Glomerular visceral epithelial cell (primary cell): ENCODE data around the gene BEX3.
A peak's percentile ranks its signal among the peaks of the same experiment; 100 is the strongest.
"Not testable (repeated sequence)": the region's sequence is repeated elsewhere in the genome, so short reads cannot be mapped to it uniquely, and the experiment has no call there.

Experiments
- DNase-seq: peaks from one replicate; pipeline ENCODE4 v3.0.0-alpha.2; 2016; ENCODE audit errors: extremely low spot score

BEX3 gene

DNA sequence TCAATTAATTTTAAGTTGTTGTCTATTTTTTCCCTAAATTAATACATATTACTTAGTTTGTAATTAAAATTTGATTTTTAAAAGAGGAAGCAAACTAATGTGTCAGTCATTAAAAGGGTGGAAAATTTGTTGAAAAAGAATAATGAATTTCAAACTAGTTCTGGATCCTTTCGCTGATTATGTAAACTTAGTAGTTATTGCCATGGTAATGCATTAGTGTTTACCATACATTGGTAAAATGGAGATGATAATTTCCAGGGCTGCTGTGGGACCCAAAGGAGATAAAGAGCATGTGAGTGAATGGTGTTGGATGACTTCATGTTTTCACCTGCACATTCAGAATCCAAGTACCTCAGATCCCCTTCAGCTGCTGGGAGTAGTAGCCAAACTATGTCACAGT lies 6.5 kb downstream of the BEX3 start:
- no peak for DNase-seq

DNA sequence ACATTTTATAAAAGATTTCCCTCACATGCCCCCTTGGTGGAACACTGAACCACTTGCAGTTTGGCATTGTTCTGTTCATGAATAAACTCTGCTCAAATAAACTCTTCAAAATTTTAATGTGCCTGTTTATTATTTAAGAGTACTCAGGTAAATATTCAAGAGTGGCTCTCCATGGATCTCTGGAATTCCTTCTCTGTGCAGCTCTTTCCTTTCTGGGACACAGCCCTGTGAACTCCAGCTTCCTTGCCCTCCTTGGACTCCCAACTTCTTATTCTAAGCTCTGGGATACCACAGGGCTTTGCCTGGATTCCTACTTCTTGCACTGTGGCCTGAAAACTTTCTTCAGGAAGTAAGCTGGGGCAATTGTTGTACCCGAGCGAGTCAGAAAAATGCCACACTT lies 8.3 kb downstream of the BEX3 start:
- no peak for DNase-seq

DNA sequence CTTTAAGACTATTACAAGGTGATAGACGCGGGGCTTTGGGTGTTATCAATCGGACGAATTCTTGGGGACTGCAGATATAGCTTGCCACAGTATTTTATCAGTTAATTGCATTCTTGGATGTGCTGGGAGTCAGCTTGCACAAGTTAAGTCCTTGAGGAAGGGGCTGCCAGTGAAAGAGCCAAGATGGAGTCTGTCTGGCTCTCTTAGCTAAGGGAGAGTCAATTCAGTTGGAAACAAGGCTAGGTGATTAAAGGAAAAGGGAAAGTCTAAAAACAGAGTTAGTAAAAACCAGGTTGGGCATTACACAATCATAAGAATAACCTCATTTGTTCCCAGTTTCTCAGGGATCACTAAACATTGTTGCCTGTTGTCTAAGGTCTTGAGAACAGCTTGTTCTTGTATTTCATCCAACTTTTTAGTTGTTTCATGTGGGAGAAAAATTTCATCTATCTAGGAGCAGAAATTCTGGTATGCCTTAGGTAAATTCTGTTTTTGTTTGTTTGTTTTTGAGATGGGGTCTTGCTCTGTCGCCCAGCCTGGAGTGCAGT lies 9.0 kb downstream of the BEX3 start:
- not testable (repeated sequence) for DNase-seq

DNA sequence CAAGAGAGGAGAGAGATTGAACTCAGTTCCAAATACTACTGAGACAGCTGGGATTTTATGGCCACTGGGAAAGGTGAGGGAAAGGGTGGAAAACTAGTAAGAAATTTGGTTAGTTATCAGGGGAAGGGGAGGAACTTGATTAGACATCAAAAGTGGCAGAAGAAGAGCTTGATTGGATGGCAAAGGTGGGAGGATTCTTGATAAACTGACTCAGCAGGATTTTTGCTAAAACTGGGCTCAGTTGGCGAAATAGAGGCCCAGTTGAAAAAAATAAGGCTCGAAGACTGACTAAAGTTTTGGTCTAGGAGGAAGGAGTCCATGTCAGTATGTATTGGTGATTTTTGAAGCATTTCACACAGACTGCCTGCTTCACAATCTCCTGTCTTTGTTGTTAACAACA lies 10.0 kb downstream of the BEX3 start:
- DNase-seq, result no peak

DNA sequence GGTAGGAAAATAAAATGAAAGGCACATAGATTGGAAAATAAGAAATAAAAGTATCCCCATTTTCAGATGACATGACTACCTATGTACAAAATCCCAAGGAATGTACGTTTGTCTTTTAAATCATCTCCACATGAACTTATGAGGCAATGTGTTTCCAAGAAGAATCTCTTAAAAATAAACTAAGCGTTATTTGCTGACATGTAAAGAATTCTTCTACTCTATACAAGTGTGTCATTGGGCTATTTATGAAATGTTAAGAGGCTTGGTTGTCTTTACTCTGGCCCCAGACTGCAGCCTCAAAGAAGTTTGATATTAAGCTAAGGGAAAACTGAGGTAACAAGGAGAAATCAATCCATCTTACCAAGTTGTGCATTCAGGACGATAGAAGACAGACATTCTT lies 17.1 kb downstream of the BEX3 start:
- DNase-seq, result no peak

DNA sequence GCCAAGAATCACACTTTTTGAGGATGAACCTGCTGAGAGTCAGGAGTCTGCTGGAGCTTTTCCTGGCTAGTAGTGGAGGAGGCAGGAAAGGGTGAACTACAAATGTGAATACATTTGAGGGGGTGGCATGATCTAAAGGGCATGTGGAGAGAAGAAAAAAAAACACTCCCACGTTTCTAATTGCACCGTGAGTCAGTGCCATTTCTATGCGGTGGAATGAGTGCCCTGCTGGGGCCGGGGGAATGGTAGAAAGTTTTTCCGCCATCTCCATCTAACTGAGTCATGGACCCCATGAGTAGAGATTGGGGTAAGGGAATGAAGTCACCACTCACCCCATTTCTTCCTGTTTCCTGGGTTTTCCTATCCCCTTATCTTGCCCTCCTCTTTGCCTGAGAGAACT lies 19.8 kb downstream of the BEX3 start:
- DNase-seq, result peak; percentile 38

DNA sequence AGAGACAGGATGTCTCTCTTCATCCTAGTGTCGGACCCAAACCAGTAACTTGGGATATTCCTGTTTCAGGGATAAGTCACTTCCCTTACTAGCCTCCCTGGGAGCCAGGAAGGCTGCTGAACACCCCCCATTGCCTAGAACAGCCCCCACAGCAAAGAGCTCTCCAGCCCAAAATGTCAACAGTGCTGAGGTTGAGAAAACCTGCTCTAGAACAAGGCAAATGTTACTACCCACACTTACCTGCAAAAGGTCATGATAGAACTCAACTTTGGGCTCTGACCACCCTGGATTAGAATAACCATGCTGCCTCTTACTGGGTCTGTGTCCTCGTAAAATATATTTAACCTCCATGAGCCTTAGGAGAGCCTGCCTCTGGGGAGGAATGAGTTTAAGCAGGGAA lies 20.3 kb downstream of the BEX3 start:
- DNase-seq, result no peak

DNA sequence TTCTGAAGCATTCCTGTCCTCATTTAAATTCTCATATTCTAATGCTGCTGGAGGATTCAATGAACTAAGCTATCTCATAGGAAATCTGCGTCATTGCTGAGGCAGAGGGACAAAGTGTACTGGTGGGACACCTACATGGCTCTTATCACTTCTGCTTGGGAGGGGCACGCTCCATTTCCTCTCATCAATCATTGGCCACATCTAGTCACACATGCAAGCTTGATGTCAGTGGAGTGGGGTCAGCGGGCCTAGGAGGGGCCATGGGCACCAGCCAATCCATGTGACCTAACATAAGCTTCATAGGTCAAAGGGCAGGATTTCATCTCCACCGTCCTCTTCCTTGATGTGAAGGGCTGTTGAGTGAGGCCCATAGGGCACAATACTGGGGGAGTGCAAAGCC lies 21.4 kb downstream of the BEX3 start:
- DNase-seq, result no peak

DNA sequence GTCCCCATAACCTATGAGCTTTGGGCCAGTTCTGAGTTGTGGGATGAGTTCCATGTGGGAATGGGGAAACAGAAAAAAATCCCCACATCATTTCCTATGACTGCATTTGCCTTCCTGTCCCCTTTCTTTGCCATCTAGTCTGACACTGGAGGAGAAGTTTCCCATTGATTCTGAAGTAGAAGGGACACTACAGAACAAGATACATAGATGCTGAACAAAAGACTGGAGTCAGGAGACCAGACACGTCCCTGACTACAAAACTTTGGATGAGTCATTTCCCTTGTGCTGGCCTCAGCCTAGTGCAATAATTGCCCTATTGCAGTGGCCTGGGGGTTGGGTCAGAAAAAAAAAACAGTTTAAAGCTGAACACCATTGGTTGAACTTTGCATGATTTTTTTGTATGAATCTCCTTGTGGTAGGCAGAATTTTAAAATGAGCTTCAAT lies 22.1 kb downstream of the BEX3 start:
- peak; percentile 62 for DNase-seq

DNA sequence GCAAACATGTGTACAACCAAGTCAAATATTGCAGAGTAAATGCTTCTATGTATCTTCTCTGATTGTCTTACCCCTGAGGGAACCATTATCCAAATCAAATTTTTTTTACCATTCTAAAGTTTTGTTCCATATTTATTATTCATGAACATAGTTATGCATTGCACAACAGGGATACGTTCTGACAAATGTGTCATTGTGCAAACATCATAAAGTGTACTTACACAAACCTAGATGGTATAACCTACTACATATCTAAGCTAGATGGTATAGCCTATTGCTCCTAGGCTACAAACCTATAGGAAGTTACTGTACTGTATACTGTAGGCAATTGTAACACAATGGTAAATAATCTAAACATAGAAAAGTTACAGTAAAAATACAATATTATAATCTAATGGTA lies 23.4 kb downstream of the BEX3 start:
- no peak for DNase-seq

DNA sequence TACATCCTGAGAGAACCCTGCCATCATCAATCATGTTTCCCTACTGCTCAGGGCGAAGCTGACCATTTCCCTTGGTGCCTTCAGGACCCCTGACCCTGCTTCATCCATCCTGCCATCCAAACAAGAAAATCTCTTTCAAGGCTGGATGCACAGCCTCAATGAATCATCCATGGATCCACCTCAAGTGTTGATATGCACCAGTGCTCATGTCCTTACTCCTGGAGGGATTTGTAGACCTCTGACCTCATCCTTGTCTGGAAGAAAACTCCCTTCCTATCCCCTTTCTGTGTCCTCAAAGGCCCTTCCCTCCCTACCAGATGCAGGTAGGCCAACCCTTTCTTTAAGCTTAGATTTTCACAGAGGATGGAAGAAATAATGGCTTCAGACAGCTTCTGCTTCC lies 24.6 kb downstream of the BEX3 start:
- DNase-seq, result peak; percentile 69

DNA sequence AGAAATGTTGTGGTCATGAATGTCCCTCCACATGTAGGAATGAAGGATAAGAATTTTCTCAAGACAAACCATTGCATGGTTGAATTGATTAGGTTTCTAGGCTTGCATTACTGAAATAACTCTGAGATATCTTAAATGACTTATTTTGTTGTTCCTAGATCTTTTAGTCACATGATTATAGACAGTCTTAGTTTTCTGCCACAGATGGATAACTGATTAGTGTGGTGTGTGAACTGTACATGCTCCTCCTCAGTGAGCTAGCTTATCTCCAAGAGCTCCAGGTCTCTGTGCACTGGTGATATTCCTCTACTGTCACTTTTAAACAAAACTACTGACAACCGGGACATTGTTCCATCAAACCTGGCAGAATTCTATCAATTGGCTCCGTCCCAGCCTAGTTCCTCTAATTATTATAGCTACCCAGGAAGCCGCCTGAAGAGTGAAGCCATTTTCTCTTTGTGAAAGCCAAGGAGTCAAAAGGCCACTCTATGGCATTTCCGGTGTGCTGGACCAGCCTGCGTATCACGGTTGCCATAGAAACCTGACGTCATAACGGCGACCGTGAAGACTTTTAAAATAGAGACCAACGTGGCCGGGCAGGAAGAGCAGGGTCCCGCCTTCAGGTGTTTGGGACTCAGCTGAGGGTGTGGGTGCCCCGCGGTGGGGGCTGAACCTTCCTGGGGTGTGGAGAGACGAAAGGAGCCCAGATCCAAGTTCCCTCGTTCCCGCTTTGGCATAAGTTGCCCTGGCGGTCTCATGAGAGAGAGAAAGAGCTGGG lies 28.1 kb downstream of the BEX3 start:
- DNase-seq, result peak; percentile 83

DNA sequence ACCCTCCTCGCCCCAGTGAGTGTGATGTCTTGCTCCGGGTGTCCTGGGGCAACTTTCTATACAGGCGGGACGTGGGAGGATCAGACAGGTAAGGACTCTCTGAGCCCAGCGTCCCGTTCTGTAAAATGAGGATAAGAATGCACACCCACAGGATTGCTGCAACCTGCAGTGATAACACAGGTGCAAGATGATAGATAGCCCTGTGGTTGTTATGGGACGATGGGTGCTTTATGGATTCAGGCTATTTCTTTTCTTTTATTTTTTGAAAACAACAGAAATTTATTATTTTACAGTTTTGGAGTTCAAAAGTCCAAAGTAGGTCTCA lies 28.6 kb downstream of the BEX3 start:
- no peak for DNase-seq

DNA sequence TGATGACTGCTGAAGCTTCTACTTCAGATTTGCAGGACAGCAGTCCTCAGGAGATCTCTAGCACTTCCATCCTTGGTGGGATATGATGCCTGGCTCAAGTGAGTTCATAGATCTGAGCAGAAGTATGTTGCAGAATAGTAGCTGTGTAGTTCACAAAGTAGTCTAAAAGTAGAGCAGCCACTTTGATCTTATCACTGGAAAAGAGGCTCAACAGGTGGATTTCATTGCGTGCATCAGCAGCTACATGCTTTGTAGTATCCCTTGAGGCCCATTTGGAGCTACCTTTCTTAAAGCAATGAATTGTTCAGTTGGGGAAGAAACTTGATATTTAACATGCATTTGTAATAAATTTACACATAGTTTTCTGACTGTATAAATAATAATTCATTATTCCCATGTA lies 29.9 kb downstream of the BEX3 start:
- DNase-seq, result no peak

DNA sequence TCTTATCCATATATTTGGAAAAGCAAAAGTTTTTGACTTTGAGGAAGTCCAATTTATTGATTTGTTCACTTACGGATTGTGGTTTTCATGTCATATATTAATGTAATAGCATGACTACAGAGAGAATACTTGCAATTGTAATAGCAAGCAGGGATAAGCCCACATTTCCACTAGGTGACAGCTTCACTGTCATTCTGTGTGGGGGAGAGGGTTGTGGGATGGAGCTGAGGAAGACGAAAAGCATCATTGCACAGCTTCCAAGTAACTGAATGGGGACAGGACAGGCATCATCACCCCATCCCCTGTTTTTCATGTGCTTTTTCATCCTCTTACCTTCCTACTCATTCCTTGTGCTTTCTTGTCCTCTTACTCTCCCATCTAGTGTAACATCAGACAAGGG lies 31.4 kb downstream of the BEX3 start:
- no peak for DNase-seq

DNA sequence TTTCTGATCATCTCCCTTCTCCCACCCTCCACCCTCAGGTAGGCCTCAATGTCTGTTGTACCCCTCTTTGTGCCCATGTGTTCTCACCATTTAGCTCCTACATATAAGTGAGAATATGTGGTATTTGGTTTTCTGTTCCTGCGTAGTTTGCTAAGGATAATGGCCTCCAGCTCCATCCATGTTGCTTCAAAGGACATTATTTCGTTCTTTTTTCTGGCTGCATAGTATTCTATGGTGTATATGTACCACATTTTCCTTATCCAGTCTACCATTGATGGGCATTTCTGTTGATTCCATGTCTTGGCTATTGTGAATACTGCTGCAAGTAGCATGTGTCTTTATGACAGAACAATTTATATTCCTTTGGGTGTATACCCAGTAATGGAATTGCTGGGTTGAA lies 35.4 kb downstream of the BEX3 start:
- DNase-seq, result not testable (repeated sequence)

DNA sequence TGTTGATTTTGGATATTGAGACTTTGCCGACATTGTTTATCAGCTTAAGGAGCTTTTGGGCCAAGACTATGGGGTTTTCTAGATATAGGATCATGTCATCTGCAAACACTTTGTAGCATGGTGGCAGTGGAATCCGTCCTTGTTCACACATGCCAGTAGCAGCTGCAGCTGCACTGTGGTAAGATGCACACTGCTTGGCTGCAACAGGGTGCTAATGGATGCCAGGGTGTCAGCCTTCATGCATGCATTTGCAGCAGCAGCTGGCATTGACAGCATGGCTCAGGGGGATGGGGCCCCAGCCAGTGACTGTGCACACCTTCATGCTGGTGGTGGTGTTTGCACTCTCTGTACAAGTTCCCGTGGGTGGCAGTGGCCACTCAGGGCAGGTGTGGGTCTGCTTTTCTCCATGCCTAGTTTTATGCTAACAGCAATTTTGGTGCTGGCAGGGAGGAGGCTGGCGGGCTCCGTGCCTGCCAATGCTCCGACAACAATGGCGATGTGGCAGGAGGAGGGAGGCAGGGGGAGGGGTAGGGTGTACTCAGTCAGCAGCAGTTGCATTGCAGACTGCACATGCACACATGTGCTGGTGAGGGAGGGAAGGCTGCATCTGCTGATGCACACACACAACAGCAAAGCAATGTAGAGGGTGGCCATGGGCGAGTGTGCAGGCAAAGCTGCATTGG lies 37.5 kb downstream of the BEX3 start:
- no peak for DNase-seq

DNA sequence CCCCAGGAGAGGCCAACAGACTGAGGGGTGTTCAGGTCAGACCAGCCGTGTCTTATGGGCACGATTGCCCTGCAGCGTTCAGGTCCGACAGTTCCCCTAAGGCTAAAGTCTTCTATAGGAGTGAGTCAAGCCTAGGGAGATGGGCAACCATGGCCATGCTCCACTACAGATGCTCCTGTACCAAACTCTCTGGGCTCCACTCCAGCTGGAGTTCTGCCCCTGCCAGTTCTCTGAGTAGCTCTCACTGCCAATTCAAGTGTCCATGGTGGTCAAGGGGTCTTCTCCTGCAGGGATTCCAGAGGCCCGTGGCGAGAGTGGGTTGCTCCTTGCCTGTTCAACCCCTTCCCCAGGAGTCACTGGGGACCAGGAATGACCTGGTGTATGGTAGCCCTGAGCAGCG lies 38.2 kb downstream of the BEX3 start:
- no peak for DNase-seq

DNA sequence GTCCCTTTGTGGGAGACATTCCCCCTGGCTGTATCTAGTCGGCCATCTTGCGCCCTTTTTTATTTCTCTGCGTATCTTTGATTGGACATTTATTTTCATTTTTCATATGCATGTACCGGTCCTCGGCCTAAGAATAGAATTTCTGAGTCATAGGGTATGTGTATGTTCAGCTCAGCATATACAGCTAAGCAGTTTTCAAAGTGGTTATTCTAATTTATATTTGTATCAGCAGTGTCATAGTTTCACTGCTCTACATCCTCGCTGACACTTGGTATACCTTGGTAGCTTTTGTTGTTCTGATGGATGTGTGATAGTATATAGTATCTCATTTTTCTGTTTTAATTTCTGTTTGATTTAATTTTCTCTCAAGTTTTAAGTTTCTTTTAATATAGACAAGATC lies 38.7 kb downstream of the BEX3 start:
- no peak for DNase-seq

DNA sequence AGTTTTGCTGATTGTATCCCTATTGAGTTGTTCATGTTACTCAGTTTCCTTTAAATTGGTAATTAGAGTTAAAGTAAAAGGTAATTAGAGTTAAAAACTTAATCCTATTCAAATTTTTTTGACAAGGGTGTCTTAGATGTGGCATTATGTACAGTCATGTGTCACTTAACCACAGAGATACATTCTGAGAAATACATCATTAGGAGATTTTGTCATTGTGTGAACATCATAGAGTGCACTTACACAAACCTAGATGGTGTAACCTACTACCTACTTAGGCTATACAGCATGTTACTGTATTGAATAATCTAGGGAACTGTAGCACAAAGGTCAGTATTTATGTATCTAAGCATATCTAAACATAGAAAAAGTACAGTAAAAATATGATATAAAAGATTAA lies 39.2 kb downstream of the BEX3 start:
- no peak for DNase-seq

DNA sequence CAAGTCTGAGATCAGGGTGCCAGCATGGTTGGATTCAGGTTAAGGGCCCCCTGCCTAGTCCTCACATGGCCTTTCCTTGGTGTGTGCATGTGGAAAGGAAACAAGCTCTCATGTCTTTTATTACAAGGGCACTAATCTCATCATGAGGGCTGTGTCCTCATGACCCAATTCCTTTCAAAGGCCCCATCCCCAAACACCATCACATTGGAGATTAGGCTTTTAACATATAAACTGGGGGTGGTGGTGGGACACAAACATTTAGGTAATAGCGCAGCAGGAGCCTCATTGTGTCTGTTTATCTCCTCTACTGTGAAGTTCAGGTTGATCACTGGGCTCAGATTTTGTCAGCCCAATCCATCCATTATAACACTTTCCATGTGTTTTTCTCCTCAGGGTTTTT lies 41.0 kb downstream of the BEX3 start:
- DNase-seq, result no peak

DNA sequence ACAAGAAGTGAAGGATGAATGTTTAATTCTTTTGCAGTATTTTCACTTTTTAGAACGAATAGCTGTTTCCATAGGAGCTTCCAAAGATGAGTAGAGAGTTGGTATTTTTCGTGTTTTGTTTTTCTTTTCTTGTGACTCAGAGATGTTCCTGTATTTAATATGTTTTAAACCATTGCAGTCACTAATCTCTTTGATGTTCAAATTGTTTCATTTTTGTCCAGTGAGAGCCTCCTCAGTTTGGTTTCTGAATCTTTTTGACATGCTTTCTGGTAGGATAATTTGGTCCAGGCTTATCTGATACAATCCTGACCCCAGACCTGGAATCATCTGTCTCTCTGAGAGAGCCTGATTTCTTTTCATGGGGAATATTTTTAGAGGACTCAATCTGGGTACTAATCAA lies 41.6 kb downstream of the BEX3 start:
- DNase-seq, result no peak

DNA sequence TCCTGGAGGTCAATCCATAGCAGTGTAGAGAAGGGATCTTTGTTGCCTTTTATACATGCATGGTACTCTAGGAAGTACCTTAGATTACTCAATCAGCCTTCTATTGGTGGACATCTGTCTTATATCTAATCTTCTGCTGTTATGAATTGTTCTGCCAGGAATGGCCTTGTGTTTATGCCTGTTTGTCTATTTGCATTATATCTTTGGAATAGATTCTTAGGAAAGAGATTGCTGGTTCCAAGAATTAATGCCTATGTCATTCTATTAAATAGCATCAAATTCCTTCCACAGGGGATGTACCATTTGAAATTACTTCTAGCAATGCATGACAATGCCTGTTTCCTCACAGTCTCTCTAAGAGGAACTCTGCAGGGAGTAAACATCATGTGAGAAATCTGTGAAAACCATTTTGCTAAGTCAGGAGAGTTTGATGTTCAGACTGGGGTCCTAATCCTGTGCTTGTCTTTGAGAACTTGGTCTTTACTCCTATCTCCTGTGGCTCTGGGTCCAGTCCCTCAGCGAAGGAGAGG lies 42.5 kb downstream of the BEX3 start:
- DNase-seq, result no peak
